GM12891 (cell line): ENCODE data around the gene OSBP.

Source experiments
- DNase-seq: peaks from one replicate; pipeline ENCODE4 v3.0.0; 2011; ENCODE audit warnings: low spot score; ENCODE audit not compliant: insufficient read length
- FAIRE-seq: peaks from 2 replicates; lab custom pipeline; 2011; peaks lifted over from hg19 to GRCh38; lab: Jason Lieb, UNC
- PAX5 ChIP-seq: IDR thresholded peaks from 2 replicates; pipeline ENCODE4 v1.6.1; 2011; ENCODE audit warnings: low read length, moderate library complexity, mild to moderate bottlenecking; ENCODE audit not compliant: insufficient read depth, severe bottlenecking
- POLR2A ChIP-seq: IDR thresholded peaks from 2 replicates; pipeline ENCODE4 v1.6.1; 2011; ENCODE audit warnings: low read depth, low read length, control low read depth
- POLR2AphosphoS5 ChIP-seq: IDR thresholded peaks from 2 replicates; pipeline ENCODE4 v1.6.1; 2011; ENCODE audit warnings: low read depth, low read length, control low read depth
- POU2F2 ChIP-seq: IDR thresholded peaks from 2 replicates; pipeline ENCODE4 v1.6.1; 2011; ENCODE audit warnings: low read depth, mild to moderate bottlenecking, control low read depth, low read length, moderate library complexity
- SPI1 ChIP-seq: IDR thresholded peaks from 2 replicates; pipeline ENCODE4 v1.6.1; 2011; ENCODE audit warnings: low read depth, low read length, control low read depth
- TAF1 ChIP-seq: IDR thresholded peaks from 2 replicates; pipeline ENCODE4 v1.6.1; 2011; ENCODE audit warnings: low read depth, low read length, control low read depth

OSBP gene

GRCh38 chr11:59558270-59558643, 57.3 kb downstream of the OSBP start:
- no peak for DNase-seq
- FAIRE-seq, result no peak
- TF ChIP-seq POLR2AphosphoS5 (no peak), POU2F2 (no peak), PAX5 (no peak), TAF1 (no peak), SPI1 (no peak), POLR2A (no peak)

GRCh38 chr11:59556917-59557348, 58.6 kb downstream of the OSBP start:
- TF ChIP-seq POLR2A, result no peak
- no peak for TF ChIP-seq PAX5
- TF ChIP-seq SPI1, result no peak
- no peak for TF ChIP-seq TAF1
- DNase-seq (no peak), FAIRE-seq (no peak)

DNA sequence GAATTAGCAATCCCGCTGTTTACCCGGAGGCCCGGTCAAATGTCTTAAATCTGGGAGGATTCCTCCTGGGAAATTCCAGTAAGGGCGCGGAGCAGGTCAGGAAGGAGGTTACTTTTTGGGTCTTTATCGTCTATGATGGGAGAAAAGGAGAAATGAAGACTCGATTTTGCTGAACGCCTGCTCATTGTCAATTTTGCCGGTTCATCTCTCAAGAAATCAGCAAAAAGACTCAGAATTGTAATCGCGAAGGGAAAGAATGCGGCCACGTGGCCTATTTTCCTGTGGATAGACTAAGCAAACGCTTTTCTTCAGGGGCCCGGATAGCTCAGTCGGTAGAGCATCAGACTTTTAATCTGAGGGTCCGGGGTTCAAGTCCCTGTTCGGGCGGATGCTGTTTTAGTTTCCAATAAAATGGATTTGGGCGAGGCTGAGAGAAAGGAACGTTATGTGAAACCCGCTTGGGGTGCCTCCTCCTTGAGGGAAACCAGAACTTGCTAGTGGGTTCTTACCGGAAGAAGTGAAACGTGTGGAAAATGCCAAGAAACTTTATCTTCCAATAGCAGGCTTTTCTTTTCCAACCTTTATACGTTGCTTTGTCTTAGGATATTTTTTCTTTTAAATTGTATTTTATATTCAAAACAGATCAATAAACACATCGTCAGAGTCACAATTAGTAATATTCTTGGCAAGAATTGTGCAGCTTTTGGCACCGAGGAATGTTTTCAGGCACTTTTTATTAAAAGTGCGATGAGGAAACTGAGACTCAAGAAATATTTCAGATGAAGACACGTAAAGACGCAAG, 59.3 kb downstream of the OSBP start:
- DNase-seq (no peak), FAIRE-seq (no peak)
- TF ChIP-seq SPI1, result no peak
- no peak for TF ChIP-seq POLR2AphosphoS5
- no peak for TF ChIP-seq POU2F2
- TF ChIP-seq POLR2A, result no peak
- no peak for TF ChIP-seq PAX5
- no peak for TF ChIP-seq TAF1

DNA sequence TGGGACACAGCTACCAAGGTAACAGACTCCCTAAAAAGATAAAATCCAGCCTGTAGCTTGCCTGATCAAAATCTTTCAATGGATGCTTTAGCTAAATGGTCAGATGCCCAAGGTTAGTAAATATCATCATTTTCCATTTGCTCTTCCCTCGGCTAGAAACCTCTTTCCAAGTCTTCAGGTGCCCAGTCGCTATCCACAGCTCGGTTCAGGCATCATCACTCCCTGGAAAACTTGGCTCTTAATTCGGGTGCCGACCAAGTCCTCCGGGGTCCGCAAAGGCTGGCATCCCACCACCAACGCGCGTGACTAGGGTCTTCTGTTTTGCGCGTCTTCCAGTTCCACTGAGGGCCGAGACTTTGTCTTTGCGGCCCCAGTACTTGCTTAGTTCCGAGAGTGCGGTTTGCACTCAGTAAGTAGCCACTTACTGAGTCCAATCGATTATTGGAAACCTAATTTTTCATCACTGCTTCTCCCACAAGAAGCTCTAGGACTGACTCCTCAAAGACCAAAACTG, 59.9 kb downstream of the OSBP start:
- no peak for DNase-seq
- FAIRE-seq, result no peak
- TF ChIP-seq SPI1 (no peak), POLR2AphosphoS5 (no peak), POU2F2 (no peak), TAF1 (no peak), PAX5 (no peak), POLR2A (no peak)

GRCh38 chr11:59553323-59553722, 62.3 kb downstream of the OSBP start:
- FAIRE-seq (no peak), DNase-seq (no peak)
- TF ChIP-seq POLR2A, result no peak
- TF ChIP-seq TAF1, result no peak
- TF ChIP-seq PAX5, result no peak
- TF ChIP-seq SPI1, result no peak
- no peak for TF ChIP-seq POU2F2
- TF ChIP-seq POLR2AphosphoS5, result no peak

DNA sequence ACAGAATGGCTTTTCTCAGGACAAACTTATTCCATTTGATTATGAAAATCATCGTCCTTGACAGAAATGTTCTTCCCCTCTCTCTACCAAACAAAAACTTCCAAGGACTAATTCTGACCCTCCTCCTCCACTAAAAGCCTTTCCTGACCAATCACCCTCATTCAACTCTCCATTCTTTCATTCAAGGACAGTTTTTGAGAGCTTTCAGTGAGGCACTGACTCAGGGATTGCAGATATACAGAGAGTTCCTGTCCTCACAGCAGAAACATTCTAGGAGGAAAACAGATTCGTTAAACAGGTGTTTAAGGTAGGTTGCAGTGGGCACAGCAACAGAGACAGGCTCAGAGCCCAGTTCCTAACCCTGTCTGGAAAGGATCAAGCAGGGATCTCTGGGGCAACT, 62.7 kb downstream of the OSBP start:
- DNase-seq (no peak), FAIRE-seq (no peak)
- TF ChIP-seq TAF1 (no peak), POU2F2 (no peak), POLR2A (no peak), SPI1 (no peak), POLR2AphosphoS5 (no peak), PAX5 (no peak)

- TF ChIP-seq POLR2AphosphoS5 (no peak), POU2F2 (no peak), SPI1 (no peak), POLR2A (no peak), TAF1 (no peak), PAX5 (no peak)
- no peak for DNase-seq
- no peak for FAIRE-seq
Observed at GRCh38 chr11:59551659-59552521, 63.7 kb downstream of the OSBP start.

DNA sequence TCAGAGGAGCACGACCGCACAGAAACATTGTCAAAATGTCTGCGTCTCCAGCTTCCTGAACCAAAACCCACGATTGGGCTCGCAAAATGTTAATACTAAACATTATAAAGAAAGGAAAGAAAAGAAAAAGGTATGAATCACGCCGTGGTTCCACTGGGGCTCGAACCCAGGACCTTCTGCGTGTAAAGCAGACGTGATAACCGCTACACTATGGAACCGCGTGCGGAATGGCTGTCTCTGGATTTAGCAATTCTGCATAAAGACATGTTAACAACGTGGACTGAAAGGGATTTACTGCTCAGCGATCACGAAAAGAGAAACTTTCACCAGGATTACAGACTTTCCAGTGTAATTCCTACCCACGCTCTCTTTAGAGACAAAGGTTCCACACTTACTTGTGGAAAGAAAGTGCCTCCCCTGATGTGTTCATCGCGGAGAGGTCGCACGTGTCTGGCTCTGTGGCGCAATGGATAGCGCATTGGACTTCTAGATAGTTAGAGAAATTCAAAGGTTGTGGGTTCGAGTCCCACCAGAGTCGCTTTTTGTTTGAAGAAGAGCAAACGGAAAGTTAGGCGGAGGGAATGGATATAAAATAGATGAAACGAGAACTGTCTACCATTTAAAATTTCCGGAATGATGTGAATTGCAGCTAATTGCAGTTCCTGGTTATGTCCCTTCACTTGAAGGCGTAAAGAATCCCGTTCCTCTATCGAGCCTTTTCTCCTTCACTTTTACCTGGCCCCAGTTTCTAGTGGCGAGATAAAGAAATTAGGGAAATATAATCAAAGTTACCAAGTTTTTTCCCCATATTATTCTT, 64.5 kb downstream of the OSBP start:
- FAIRE-seq, result peak; percentile 41
- TF ChIP-seq SPI1 (no peak), POLR2AphosphoS5 (no peak), POU2F2 (no peak), POLR2A (no peak), PAX5 (no peak), TAF1 (no peak)

GRCh38 chr11:59550368-59550841, 65.2 kb downstream of the OSBP start:
- FAIRE-seq, result peak; percentile 88
- TF ChIP-seq PAX5 (peak; percentile 4), TAF1 (no peak), POU2F2 (peak; percentile 54; the same call in 1 of the 2 replicates), POLR2AphosphoS5 (no peak), POLR2A (no peak)
- DNase-seq, result peak; percentile 61

More for the DNA sequence above, 64.5 kb downstream of the OSBP start:
- no peak for DNase-seq
